Measurements from ENCODE around the gene ZNF219.
"Not testable (repeated sequence)": the region's sequence is repeated elsewhere in the genome, so short reads cannot be mapped to it uniquely, and the experiment has no call there.

ZNF219 gene

GRCh38 chr14:21054123-21054767, 44.2 kb downstream of the ZNF219 start:
- H3K4me3 ChIP-seq (ENCODE audit: low read depth, low read length) = no peak overlapping the region

GRCh38 chr14:21053184-21054122, 45.0 kb downstream of the ZNF219 start:
- no peak overlapping the region for H3K4me3 ChIP-seq (ENCODE audit: low read depth, low read length)
- DNase-seq (ENCODE audit: low read depth) = no peak

More at GRCh38 chr14:21054123-21054767, 44.2 kb downstream of the ZNF219 start:
- DNase-seq (ENCODE audit: low read depth) = no peak

- no peak for DNase-seq (ENCODE audit: low read depth)
- H3K4me3 ChIP-seq (ENCODE audit: low read depth, low read length) = no peak overlapping the region
These were observed 47.9 kb downstream of the ZNF219 start for GRCh38 chr14:21050597-21050996.

- no peak for DNase-seq (ENCODE audit: low read depth)
- no peak overlapping the region for H3K4me3 ChIP-seq (ENCODE audit: low read depth, low read length)
These were observed 49.2 kb downstream of the ZNF219 start for GRCh38 chr14:21049271-21049673.

GRCh38 chr14:21048638-21049037, 49.8 kb downstream of the ZNF219 start:
- DNase-seq (ENCODE audit: low read depth) = no peak

GRCh38 chr14:21047378-21047781, 51.1 kb downstream of the ZNF219 start:
- DNase-seq (ENCODE audit: low read depth) = no peak
- H3K4me3 ChIP-seq (ENCODE audit: low read depth, low read length) = no peak overlapping the region

More at GRCh38 chr14:21048638-21049037, 49.8 kb downstream of the ZNF219 start:
- H3K4me3 ChIP-seq (ENCODE audit: low read depth, low read length) = no peak overlapping the region

GRCh38 chr14:21043974-21044618, 54.4 kb downstream of the ZNF219 start:
- H3K4me3 ChIP-seq (ENCODE audit: low read depth, low read length) = no peak overlapping the region
- DNase-seq (ENCODE audit: low read depth) = no peak

GRCh38 chr14:21043387-21043973, 55.0 kb downstream of the ZNF219 start:
- DNase-seq (ENCODE audit: low read depth) = no peak
- no peak overlapping the region for H3K4me3 ChIP-seq (ENCODE audit: low read depth, low read length)

DNA sequence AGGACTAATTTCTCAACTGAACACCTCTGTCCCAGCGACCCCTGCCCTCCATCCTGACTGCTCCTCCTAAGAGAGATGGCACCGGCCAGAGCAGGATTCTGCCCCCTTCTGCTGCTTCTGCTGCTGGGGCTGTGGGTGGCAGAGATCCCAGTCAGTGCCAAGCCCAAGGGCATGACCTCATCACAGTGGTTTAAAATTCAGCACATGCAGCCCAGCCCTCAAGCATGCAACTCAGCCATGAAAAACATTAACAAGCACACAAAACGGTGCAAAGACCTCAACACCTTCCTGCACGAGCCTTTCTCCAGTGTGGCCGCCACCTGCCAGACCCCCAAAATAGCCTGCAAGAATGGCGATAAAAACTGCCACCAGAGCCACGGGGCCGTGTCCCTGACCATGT, 55.5 kb downstream of the ZNF219 start:
- no peak overlapping the region for H3K4me3 ChIP-seq (ENCODE audit: low read depth, low read length)
- no peak for DNase-seq (ENCODE audit: low read depth)

DNA sequence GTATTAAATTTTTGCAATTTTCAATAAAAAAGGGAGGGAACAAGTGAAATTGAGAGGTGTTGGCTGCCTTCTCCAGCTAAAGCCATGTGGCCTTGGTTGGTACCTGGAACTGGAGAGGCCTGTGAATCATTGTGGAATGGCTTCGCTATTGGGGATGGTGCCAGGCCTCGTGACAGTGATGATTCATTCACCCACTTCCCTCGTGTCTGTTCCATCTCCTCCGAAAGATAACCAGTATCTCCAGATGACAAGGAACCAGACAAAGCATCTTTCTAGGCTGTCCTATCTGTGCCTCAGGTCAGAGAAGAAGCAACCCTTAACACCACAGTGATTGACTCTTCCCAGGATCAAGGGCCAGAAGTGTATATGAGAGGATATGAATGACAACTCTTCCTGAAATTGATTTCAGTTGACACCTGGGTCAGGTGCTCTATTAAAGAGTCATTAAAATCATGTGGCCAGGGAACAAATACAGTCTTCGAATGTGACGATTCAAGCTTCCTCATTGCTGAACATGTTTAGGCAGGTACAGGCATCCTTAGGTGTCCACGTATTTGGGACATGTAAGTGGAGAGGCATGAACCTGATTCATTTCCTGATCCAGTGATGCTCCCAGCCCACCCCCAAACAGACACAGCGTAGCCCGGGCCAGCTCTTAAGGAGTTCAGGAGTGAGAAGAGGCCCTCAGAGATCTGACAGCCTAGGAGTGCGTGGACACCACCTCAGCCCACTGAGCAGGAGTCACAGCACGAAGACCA, 56.6 kb downstream of the ZNF219 start, which contains the start of gene RNASE7:
Gene RNASE7, plus strand, starts transcription at position 687 of the 758 bp plus-strand sequence. CDS start 631 bp downstream, outside the sequence.
- no peak for DNase-seq (ENCODE audit: low read depth)
- H3K4me3 ChIP-seq (ENCODE audit: low read depth, low read length) = no peak within 1 kb of the TSS

- not testable (repeated sequence) for DNase-seq (ENCODE audit: low read depth); H3K4me3 ChIP-seq (ENCODE audit: low read depth, low read length)
These were observed 57.5 kb downstream of the ZNF219 start for GRCh38 chr14:21040941-21041340.

DNA sequence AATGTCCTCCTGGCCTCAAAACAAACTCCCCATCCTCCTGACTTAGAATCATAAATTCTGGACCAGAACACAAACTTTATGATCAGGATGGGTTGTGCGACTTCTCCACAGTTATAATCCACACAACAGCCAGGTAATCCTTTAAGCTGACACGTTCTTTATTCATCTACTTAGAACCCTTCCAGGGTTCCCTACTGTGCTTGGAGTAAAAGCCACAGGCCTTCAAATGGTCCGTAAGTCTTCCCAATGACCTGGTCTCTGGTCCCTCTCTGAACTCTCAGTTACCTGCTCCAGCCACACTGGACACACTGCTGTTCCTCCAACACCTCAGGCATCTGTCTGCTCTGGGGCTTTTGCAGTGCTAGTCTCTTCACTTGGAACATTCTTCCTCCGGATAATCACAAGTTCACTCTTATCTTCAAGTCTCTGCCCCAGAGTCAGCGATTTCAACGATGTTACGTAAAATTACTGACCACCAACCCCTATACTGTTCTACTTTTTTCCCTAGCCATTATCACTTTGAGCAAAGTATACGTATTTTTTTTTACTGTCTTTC, 58.0 kb downstream of the ZNF219 start:
- H3K4me3 ChIP-seq (ENCODE audit: low read depth, low read length) = no peak overlapping the region
- no peak for DNase-seq (ENCODE audit: low read depth)

All from skeletal muscle cell (primary cell).